Measurements from ENCODE around the gene CASS4. TPM values are rescaled to one million over a fixed set of nuclear protein-coding genes. Genes with fewer than 3 reads are reported as not detected.

Gene CASS4
- total and polyA plus RNA-seq, 2 donors (not counting 3 experiments of a cell fraction or from before 2014, with no cell fraction given): not detected

GRCh38 chr20:56433880-56434255 is 21.8 kb downstream of the CASS4 start:
- Histone ChIP-seq H3K4me2 (ENCODE audit: insufficient read depth, low read length) (no peak overlapping the region), H3K9ac (replicated peaks; ENCODE audit: extremely low read depth, insufficient read depth, low read length) (no peak overlapping the region)
- CTCF ChIA-PET: interaction anchor here (0.7 kb wide), 1 partner anchor 13 kb away, joined by 3 read pairs; no protein-coding TSS in a partner anchor

More at GRCh38 chr20:56433880-56434255, 21.8 kb downstream of the CASS4 start:
- no peak for DNase-seq (ENCODE audit: low read depth, low spot score)
- Histone ChIP-seq H3K4me3 (replicated peaks in 1 of 3; ENCODE audit: insufficient read depth in 1 of 3, low read depth in 1 of 3, low read length in 3 of 3) (no peak overlapping the region), H2AFZ (ENCODE audit: low read depth, low read length) (no peak overlapping the region), H3K9me1 (replicated peaks; ENCODE audit: control insufficient read depth, extremely low read depth, insufficient read depth, low read length) (no peaks in the 10 kb centered on the region), H3K27ac (ENCODE audit: insufficient read depth, low read depth, low read length) (no peak overlapping the region), H3K27me3 (ENCODE audit: control insufficient read depth in 2 of 2, insufficient read depth in 2 of 2, low read length in 2 of 2) (peaks cover 38 to 43% of the 10 kb centered on the region in 2 experiments), H3K36me3 (ENCODE audit: control insufficient read depth in 2 of 2, extremely low read depth in 1 of 2, insufficient read depth in 2 of 2, low read length in 2 of 2) (no peaks in the 10 kb centered on the region), H3K4me1 (ENCODE audit: control insufficient read depth, extremely low read depth, insufficient read depth, low read length) (peaks cover 2% of the 10 kb centered on the region), H3K79me2 (ENCODE audit: control insufficient read depth, insufficient read depth, low read length) (no peaks in the 10 kb centered on the region), H4K20me1 (replicated peaks; ENCODE audit: control insufficient read depth, extremely low read depth, insufficient read depth, low read length) (no peaks in the 10 kb centered on the region), H3K9me3 (replicated peaks; ENCODE audit: control insufficient read depth, insufficient read depth, low read length) (no peaks in the 10 kb centered on the region)
- no peak for FAIRE-seq
- POLR2A ChIA-PET: no interaction called here
- BruUV-seq (replicated peaks): no TSS peak
- intact Hi-C loops (cut with micrococcal nuclease) (no loop called here), dilution Hi-C loops (cut with MboI; ENCODE audit: extremely low pct_ligation_motif_present, low sequenced_read_pairs) (no loop called here)
- no peak for TF ChIP-seq MYC (IDR thresholded peaks at IDR 0.05; ENCODE audit: low read depth, low read length)
- no peak for TF ChIP-seq CTCF (IDR thresholded peaks at IDR 0.05; ENCODE audit: extremely low read depth in 1 of 2, insufficient read depth in 1 of 2, low read depth in 1 of 2, low read length in 2 of 2)
- TF ChIP-seq FOS (IDR thresholded peaks at IDR 0.05; ENCODE audit: borderline replicate concordance, insufficient read depth, low read length): no peak
- no peak for TF ChIP-seq POLR2A (IDR thresholded peaks at IDR 0.05; ENCODE audit: low read depth, low read length)
